Thoracic aorta (tissue), 2 donors: ENCODE measurements around the gene TCP11L2. TPM values are rescaled to one million over a fixed set of nuclear protein-coding genes. Genes with fewer than 3 reads are reported as not detected.

Source experiments
- ATAC-seq: fragments of 150-250 bp; one replicate; pipeline ENCODE4 v1.8.0; 2017; ENCODE audit warnings: low read depth; ENCODE audit not compliant: insufficient number of reproducible peaks, low FRiP score
- DNase-seq: peaks from one replicate; pipeline ENCODE4 v3.0.0-alpha.2; 2020; ENCODE audit warnings: low spot score
- H3K27ac ChIP-seq, 2 donors: fragments of 200-600 bp; sonication (generic); 1 replicate in 1 of 2; 2 replicates in 1 of 2; pipeline ENCODE4 v1.5.1; 2016; ENCODE audit warnings: mild to moderate bottlenecking in 2 of 2, moderate library complexity in 2 of 2
- H3K27me3 ChIP-seq: fragments of 200-600 bp; sonication (generic); replicated peaks from 2 replicates; pipeline ENCODE4 v1.6.0; 2016; ENCODE audit warnings: mild to moderate bottlenecking; ENCODE audit not compliant: insufficient read depth
- H3K36me3 ChIP-seq: fragments of 200-600 bp; sonication (generic); one replicate; pipeline ENCODE4 v1.5.1; 2016
- H3K4me1 ChIP-seq, 2 donors: fragments of 200-600 bp; sonication (generic); 1 replicate in 1 of 2; 2 replicates in 1 of 2; pipeline versions ENCODE4 v1.5.1 to v1.6.0; 2016; ENCODE audit warnings: low read depth in 2 of 2, mild to moderate bottlenecking in 1 of 2; ENCODE audit not compliant: control insufficient read depth in 1 of 2
- H3K4me3 ChIP-seq: fragments of 200-600 bp; sonication (generic); 2 replicates; pipeline ENCODE4 v1.5.1; 2016; ENCODE audit warnings: mild to moderate bottlenecking
- H3K9me3 ChIP-seq: fragments of 200-600 bp; sonication (generic); 2 replicates; pipeline ENCODE4 v1.5.1; 2016
- CTCF ChIP-seq: fragments of 200-600 bp; sonication (generic); IDR thresholded peaks from one replicate; pipeline ENCODE4 v1.5.1; 2019; ENCODE audit warnings: antibody characterized with exemption
- total RNA-seq, 2 donors: library from RNA; depleted of rRNA; stranded (reverse); fragments of >200 nt; gene quantifications; one replicate each; pipeline versions ENCODE4 v1.1.0 to v1.2.3, GENCODE V29; 2016

The TCP11L2 gene
- total RNA-seq, 2 donors from 2014 or later: 23.1 to 23.2 TPM

DNA sequence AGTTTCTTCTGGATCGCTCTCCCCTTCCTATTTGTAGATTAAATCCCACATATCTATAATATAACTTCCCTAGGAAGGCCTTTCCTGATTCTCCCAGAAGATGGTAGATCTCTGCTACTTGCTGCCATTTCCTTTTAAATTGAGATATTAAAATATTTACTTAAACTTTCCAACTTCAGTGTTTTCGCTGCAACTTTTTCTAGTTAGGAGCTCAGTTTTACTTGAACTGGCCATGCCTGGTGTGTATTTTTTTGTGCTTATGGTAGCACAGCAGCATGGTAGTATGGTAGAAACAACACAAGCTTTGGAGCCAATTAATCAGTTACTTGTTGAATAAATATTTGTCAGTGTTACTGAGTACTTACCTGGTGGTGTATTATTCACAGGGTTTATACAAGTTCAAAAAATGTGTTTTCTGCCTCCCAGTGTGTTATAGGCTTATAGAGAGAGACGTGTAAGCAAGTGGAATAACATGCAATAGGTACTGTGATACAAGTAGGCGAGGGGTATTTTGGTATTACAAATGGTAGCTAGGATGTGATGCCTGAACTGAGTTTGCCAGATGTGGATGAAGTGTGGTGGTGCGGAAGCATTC is 58.0 kb downstream of the TCP11L2 start:
- ATAC-seq (no peak), DNase-seq (no peak)
- peaks cover 3 to 8% of the 10 kb centered on the region in 2 donors for H3K4me1 ChIP-seq
- no peaks in the 10 kb centered on the region for H3K9me3 ChIP-seq
- H3K27me3 ChIP-seq: no peaks in the 10 kb centered on the region
- no peak overlapping the region for H3K4me3 ChIP-seq
- H3K36me3 ChIP-seq: no peaks in the 10 kb centered on the region
- no peak for TF ChIP-seq CTCF
- H3K27ac ChIP-seq: no peak overlapping the region

- no peak overlapping the region for H3K4me3 ChIP-seq
- no peak for ATAC-seq
- no peaks in the 10 kb centered on the region for H3K9me3 ChIP-seq
- no peak overlapping the region for H3K27ac ChIP-seq
- H3K27me3 ChIP-seq: no peaks in the 10 kb centered on the region
- H3K36me3 ChIP-seq: no peaks in the 10 kb centered on the region
- no peak for DNase-seq
- TF ChIP-seq CTCF: no peak
- peaks cover 3 to 8% of the 10 kb centered on the region in 2 donors for H3K4me1 ChIP-seq
Measured at GRCh38 chr12:106362971-106363370, 60.4 kb downstream of the TCP11L2 start.

- no peak overlapping the region for H3K27ac ChIP-seq
- H3K27me3 ChIP-seq: no peaks in the 10 kb centered on the region
- no peaks in the 10 kb centered on the region for H3K36me3 ChIP-seq
- DNase-seq (no peak), ATAC-seq (no peak)
- no peaks in the 10 kb centered on the region for H3K9me3 ChIP-seq
- H3K4me3 ChIP-seq: no peak overlapping the region
- H3K4me1 ChIP-seq: no peaks in the 10 kb centered on the region
- no peak for TF ChIP-seq CTCF
Measured at GRCh38 chr12:106364261-106364660, 61.7 kb downstream of the TCP11L2 start.

DNA sequence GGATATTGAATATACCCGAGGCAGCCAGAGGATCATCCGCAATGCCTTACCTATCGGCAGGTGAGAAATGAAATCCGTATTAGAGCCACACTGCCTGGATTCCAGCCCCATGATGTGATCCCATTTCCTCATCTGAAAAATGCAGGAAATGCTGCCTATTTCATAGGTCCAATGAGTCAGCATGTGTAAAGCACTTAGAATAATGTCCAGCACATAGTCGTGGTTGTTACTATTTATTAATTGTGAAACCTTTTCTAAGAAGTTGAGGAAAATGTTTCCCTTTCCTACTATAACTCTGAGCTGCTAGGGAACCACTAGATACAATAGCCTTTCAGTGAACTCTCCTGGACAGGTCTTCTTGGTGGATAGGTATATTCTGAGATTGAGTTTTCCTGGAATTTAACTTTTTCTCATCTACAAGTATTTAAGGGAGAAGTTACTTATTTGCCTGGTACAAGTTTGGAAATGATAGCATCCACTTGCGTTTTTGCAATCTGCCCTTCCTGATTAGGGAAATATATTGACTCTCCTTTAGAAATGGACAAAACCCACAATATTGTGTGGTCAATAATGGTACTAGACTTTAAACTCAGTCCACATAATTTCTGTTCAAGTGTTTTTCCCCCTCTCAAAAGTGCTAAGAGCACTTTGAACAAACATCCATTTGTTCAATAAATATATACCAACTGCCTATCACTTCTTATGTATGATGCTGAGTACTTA is 67.3 kb downstream of the TCP11L2 start:
- H3K9me3 ChIP-seq: no peaks in the 10 kb centered on the region
- TF ChIP-seq CTCF: no peak
- H3K4me1 ChIP-seq: no peaks in the 10 kb centered on the region
- no peaks in the 10 kb centered on the region for H3K36me3 ChIP-seq
- ATAC-seq (no peak), DNase-seq (no peak)
- no peaks in the 10 kb centered on the region for H3K27me3 ChIP-seq
- H3K27ac ChIP-seq: no peak overlapping the region
- no peak overlapping the region for H3K4me3 ChIP-seq

DNA sequence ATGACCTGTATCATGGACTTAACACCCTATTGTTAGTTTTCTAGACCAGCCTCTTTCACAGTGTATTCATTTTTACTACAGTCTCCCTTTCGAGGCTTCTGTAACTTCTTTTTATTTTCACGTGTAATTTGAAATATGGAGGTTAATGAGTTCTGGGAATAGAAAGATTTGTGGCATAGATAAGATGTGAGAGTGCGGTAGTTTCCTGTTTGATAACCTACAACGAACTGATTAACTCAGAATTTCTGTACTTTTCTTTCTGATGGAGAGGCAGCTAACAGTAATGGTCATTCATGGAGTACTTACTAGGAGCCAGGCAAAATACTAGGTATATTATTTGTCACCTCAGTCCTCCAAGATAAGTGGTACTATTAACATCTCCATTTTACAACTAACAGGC is 76.3 kb downstream of the TCP11L2 start:
- Histone ChIP-seq H3K27ac (no peak overlapping the region), H3K4me1 (no peaks in the 10 kb centered on the region), H3K4me3 (no peak overlapping the region), H3K36me3 (peaks cover 7% of the 10 kb centered on the region), H3K27me3 (no peaks in the 10 kb centered on the region), H3K9me3 (no peaks in the 10 kb centered on the region)
- no peak for DNase-seq
- TF ChIP-seq CTCF: no peak
- no peak for ATAC-seq
